ENCODE measurements around the gene NT5C2.

NT5C2 gene

GRCh38 chr10:103203466-103203865 lies 10.4 kb upstream of the NT5C2 start:
- Histone ChIP-seq H3K4me3 (ENCODE audit: low read length) (no peak overlapping the region), H3K4me2 (ENCODE audit: low read length) (no peak overlapping the region), H3K36me3 (ENCODE audit: control insufficient read depth, low read length) (no peaks in the 10 kb centered on the region), H3K9me2 (replicated peaks; ENCODE audit: control insufficient read depth, low read length) (no peaks in the 10 kb centered on the region), H3K27me3 (ENCODE audit: control insufficient read depth, low read length) (no peaks in the 10 kb centered on the region), H3K9me3 (ENCODE audit: control insufficient read depth, insufficient read depth, low read length) (no peaks in the 10 kb centered on the region), H3K79me2 (ENCODE audit: control insufficient read depth, low read length) (no peaks in the 10 kb centered on the region), H3K4me1 (ENCODE audit: control insufficient read depth, low read length) (no peaks in the 10 kb centered on the region), H4K20me1 (ENCODE audit: control insufficient read depth, insufficient read depth, low read depth, low read length) (no peaks in the 10 kb centered on the region), H3F3A (ENCODE audit: control insufficient read depth, insufficient read depth) (no peaks in the 10 kb centered on the region), H3K27ac (ENCODE audit: low read depth, low read length) (no peak overlapping the region)
- TF ChIP-seq EZH2phosphoT487 (IDR thresholded peaks at IDR 0.05; ENCODE audit: borderline replicate concordance, low read length) (no peak), CTCF (IDR thresholded peaks at IDR 0.05; ENCODE audit: low read depth, low read length, poor library complexity, severe bottlenecking) (no peak)

- Histone ChIP-seq H3K36me3 (ENCODE audit: control insufficient read depth, low read length) (no peaks in the 10 kb centered on the region), H4K20me1 (ENCODE audit: control insufficient read depth, insufficient read depth, low read depth, low read length) (no peaks in the 10 kb centered on the region), H3K4me2 (ENCODE audit: low read length) (no peak overlapping the region), H3K4me1 (ENCODE audit: control insufficient read depth, low read length) (no peaks in the 10 kb centered on the region), H3K27me3 (ENCODE audit: control insufficient read depth, low read length) (no peaks in the 10 kb centered on the region), H3K9me2 (replicated peaks; ENCODE audit: control insufficient read depth, low read length) (no peaks in the 10 kb centered on the region), H3K27ac (ENCODE audit: low read depth, low read length) (no peak overlapping the region), H3K79me2 (ENCODE audit: control insufficient read depth, low read length) (no peaks in the 10 kb centered on the region), H3K4me3 (ENCODE audit: low read length) (no peak overlapping the region), H3K9me3 (ENCODE audit: control insufficient read depth, insufficient read depth, low read length) (no peaks in the 10 kb centered on the region), H3F3A (ENCODE audit: control insufficient read depth, insufficient read depth) (no peaks in the 10 kb centered on the region)
- TF ChIP-seq CTCF (IDR thresholded peaks at IDR 0.05; ENCODE audit: low read depth, low read length, poor library complexity, severe bottlenecking) (no peak), EZH2phosphoT487 (IDR thresholded peaks at IDR 0.05; ENCODE audit: borderline replicate concordance, low read length) (no peak)
Measured at GRCh38 chr10:103202319-103202718, 9.2 kb upstream of the NT5C2 start.

- Histone ChIP-seq H3F3A (ENCODE audit: control insufficient read depth, insufficient read depth) (peaks cover 3% of the 10 kb centered on the region; the same call in 1 of the 2 replicates), H3K79me2 (ENCODE audit: control insufficient read depth, low read length) (no peaks in the 10 kb centered on the region), H3K36me3 (ENCODE audit: control insufficient read depth, low read length) (no peaks in the 10 kb centered on the region), H3K4me2 (ENCODE audit: low read length) (no peak overlapping the region), H4K20me1 (ENCODE audit: control insufficient read depth, insufficient read depth, low read depth, low read length) (no peaks in the 10 kb centered on the region), H3K4me3 (ENCODE audit: low read length) (no peak overlapping the region), H3K27me3 (ENCODE audit: control insufficient read depth, low read length) (no peaks in the 10 kb centered on the region), H3K9me3 (ENCODE audit: control insufficient read depth, insufficient read depth, low read length) (no peaks in the 10 kb centered on the region), H3K4me1 (ENCODE audit: control insufficient read depth, low read length) (no peaks in the 10 kb centered on the region), H3K9me2 (replicated peaks; ENCODE audit: control insufficient read depth, low read length) (no peaks in the 10 kb centered on the region), H3K27ac (ENCODE audit: low read depth, low read length) (no peak overlapping the region)
- TF ChIP-seq CTCF (IDR thresholded peaks at IDR 0.05; ENCODE audit: low read depth, low read length, poor library complexity, severe bottlenecking) (no peak), EZH2phosphoT487 (IDR thresholded peaks at IDR 0.05; ENCODE audit: borderline replicate concordance, low read length) (no peak)
Measured at GRCh38 chr10:103199488-103199887, 6.4 kb upstream of the NT5C2 start.

GRCh38 chr10:103198648-103199047 lies 5.6 kb upstream of the NT5C2 start:
- Histone ChIP-seq H3K27me3 (ENCODE audit: control insufficient read depth, low read length) (no peaks in the 10 kb centered on the region), H3F3A (ENCODE audit: control insufficient read depth, insufficient read depth) (peaks cover 3% of the 10 kb centered on the region; the same call in 1 of the 2 replicates), H3K79me2 (ENCODE audit: control insufficient read depth, low read length) (peaks cover 5% of the 10 kb centered on the region), H3K9me2 (replicated peaks; ENCODE audit: control insufficient read depth, low read length) (no peaks in the 10 kb centered on the region), H3K4me1 (ENCODE audit: control insufficient read depth, low read length) (peaks cover 7% of the 10 kb centered on the region), H3K4me2 (ENCODE audit: low read length) (no peak overlapping the region), H3K4me3 (ENCODE audit: low read length) (no peak overlapping the region), H3K9me3 (ENCODE audit: control insufficient read depth, insufficient read depth, low read length) (no peaks in the 10 kb centered on the region), H3K36me3 (ENCODE audit: control insufficient read depth, low read length) (no peaks in the 10 kb centered on the region), H3K27ac (ENCODE audit: low read depth, low read length) (no peak overlapping the region), H4K20me1 (ENCODE audit: control insufficient read depth, insufficient read depth, low read depth, low read length) (no peaks in the 10 kb centered on the region)
- no peak for TF ChIP-seq CTCF (IDR thresholded peaks at IDR 0.05; ENCODE audit: low read depth, low read length, poor library complexity, severe bottlenecking)
- TF ChIP-seq EZH2phosphoT487 (IDR thresholded peaks at IDR 0.05; ENCODE audit: borderline replicate concordance, low read length), result no peak
